Amniotic stem cell (primary cell): ENCODE data around the gene ZNF619.

Experiments
- DNase-seq: peaks from one replicate; lab custom pipeline; 2025; lab: John Stamatoyannopoulos, UW

ZNF619 gene

DNA sequence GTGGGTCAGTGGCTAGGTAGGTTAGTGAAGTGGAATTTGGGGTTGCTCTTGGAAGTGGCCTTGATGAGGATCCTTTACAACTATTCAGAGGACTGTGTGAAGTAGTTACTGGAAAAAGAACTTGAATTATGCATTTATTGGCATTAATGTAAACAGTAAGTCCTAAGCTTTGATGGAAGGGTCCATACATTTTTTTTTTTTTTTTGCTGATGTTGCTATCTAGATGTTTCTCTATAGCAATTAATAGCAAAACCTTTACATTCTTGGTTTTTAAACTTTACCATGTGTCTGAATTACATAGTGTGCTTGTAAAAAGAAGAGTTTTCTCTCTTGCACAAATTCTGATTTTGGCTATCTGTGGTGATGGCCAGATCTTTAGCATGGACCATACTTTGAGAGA lies 57.4 kb downstream of the ZNF619 start:
- no peak for DNase-seq
